Measurements from ENCODE around the gene MAVS.

GRCh38 chr20:3843490-3843889 lies 3.1 kb upstream of the MAVS start:
- TF ChIP-seq CTCF (IDR thresholded peaks at IDR 0.05) (no peak), POLR2A (IDR thresholded peaks at IDR 0.05) (no peak)
